CD4-positive, alpha-beta T cell (primary cell): ENCODE data around the gene ARHGAP15. TPM values are rescaled to one million over a fixed set of nuclear protein-coding genes. Genes with fewer than 3 reads are reported as not detected.

Source experiments
- ATAC-seq: fragments of 200-7000 bp; cut with Tn5 transposase; one replicate; pipeline ENCODE4 v1.10.0; 2022; ENCODE audit warnings: mild to moderate bottlenecking; ENCODE audit not compliant: poor library complexity
- CTCF ChIA-PET: fragments of 350-600 bp; sonication (Branson Sonifier 250); formaldehyde crosslinking; loops from one replicate; lab custom pipeline; 2021; ENCODE audit warnings: antibody characterized with exemption, inconsistent platforms; lab: Charles Lee
- POLR2A ChIA-PET: fragments of 350-600 bp; sonication (Branson Sonifier 250); formaldehyde crosslinking; loops from one replicate; lab custom pipeline; 2021; ENCODE audit warnings: antibody characterized with exemption, inconsistent platforms; lab: Charles Lee
- DNase-seq, 14 experiments: peaks; one replicate each; pipeline ENCODE4 v3.0.0-alpha.2; 2013 to 2020; ENCODE audit warnings: mixed read lengths in 2 of 14
- H3K27ac ChIP-seq, 2 donors: one replicate each; pipeline versions ENCODE4 v1.5.1 to v1.7.0; 2013; ENCODE audit warnings: low read length in 2 of 2, low read depth in 1 of 2, mild to moderate bottlenecking in 1 of 2
- H3K27me3 ChIP-seq, 2 experiments: 1 replicate in 1 of 2; 2 replicates in 1 of 2; pipeline versions ENCODE4 v1.6.1 to v1.7.0; 2013; ENCODE audit warnings: low read length in 2 of 2, control low read depth in 1 of 2, mild to moderate bottlenecking in 1 of 2, moderate library complexity in 1 of 2; ENCODE audit not compliant: insufficient read depth in 2 of 2, control insufficient read depth in 1 of 2
- H3K36me3 ChIP-seq: one replicate; pipeline ENCODE4 v1.6.1; 2013; ENCODE audit warnings: low read length, control low read depth; ENCODE audit not compliant: insufficient read depth
- H3K4me1 ChIP-seq: one replicate; pipeline ENCODE4 v1.6.1; 2013; ENCODE audit warnings: low read length, control low read depth; ENCODE audit not compliant: insufficient read depth
- H3K4me3 ChIP-seq: one replicate; pipeline ENCODE4 v1.5.1; 2013; ENCODE audit warnings: mild to moderate bottlenecking, low read length, moderate library complexity
- H3K9me3 ChIP-seq, 2 experiments: 1 replicate in 1 of 2; 2 replicates in 1 of 2; pipeline versions ENCODE4 v1.6.1 to v1.7.0; 2013; ENCODE audit warnings: low read length in 2 of 2, mild to moderate bottlenecking in 2 of 2, control low read depth in 1 of 2, moderate library complexity in 1 of 2; ENCODE audit not compliant: control insufficient read depth in 1 of 2, insufficient read depth in 1 of 2
- H3K27ac Mint-ChIP-seq: one replicate; pipeline ENCODE4 v1.8.0; 2020; ENCODE audit warnings: mixed read lengths
- H3K27me3 Mint-ChIP-seq: one replicate; pipeline ENCODE4 v1.8.0; 2021; ENCODE audit warnings: mixed read lengths
- H3K36me3 Mint-ChIP-seq: one replicate; pipeline ENCODE4 v1.8.0; 2021; ENCODE audit warnings: low read depth, mixed read lengths
- H3K4me1 Mint-ChIP-seq: one replicate; pipeline ENCODE4 v1.8.0; 2021; ENCODE audit warnings: low read depth, mixed read lengths
- H3K4me3 Mint-ChIP-seq: one replicate; pipeline ENCODE4 v1.8.0; 2020; ENCODE audit warnings: mild to moderate bottlenecking, mixed read lengths
- H3K9me3 Mint-ChIP-seq: one replicate; pipeline ENCODE4 v1.8.0; 2020; ENCODE audit warnings: mixed read lengths
- intact Hi-C, 2 experiments: fragments of 100-400 bp; cut with DNase I in 1 of 2; cut with micrococcal nuclease in 1 of 2; formaldehyde crosslinking; loops; one replicate each; pipeline versions ENCODE4 v1.15.1 to v1.9.0; 2023 to 2025; cut with DNase I, micrococcal nuclease
- total RNA-seq, 174 experiments: library from RNA in 2 of 174; stranded (reverse) in 2 of 174; gene quantifications; one replicate each; pipeline ENCODE4 v1.2.3 and lab custom pipeline; 2021 to 2026
- TF ChIP-seq, protein P1 (sequence below): fragments of 200-600 bp; IDR thresholded peaks from one replicate; pipeline ENCODE4 v1.8.0; 2022; ENCODE audit warnings: antibody characterized with exemption, mild to moderate bottlenecking

Gene ARHGAP15
- total RNA-seq, 2 experiments from 2014 or later: 158 to 165 TPM

DNA sequence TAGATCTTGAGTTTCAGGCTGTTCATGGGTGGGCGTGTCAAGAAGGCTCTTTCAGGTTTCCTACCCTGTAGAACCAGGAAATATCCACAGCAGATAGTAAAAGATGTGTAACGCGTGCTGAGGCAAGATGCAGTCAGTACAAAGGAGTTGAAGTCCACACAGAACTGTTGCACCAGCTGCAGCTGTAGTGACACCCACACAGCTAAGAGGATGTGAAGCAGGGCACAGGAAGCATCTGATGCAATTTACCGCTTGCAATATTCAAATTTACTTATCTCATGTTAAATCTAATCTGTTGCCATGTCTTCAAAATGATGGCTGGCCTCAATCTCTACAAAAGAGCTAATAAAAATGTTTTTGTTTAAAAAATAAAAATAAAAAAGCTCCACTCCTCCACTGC lies 132.8 kb downstream of the ARHGAP15 start:
- peak overlapping the region; percentile 54 for H3K4me3 Mint-ChIP-seq
- ChIA-PET CTCF (interaction anchor here (0.9 to 3.0 kb wide), 12 partner anchors 10 to 228 kb away, joined by 3 to 19 read pairs (median 5); no protein-coding TSS in a partner anchor), POLR2A (interaction anchor here (0.7 to 2.1 kb wide), 12 partner anchors 10 to 137 kb away, joined by 3 to 13 read pairs (median 4); no protein-coding TSS in a partner anchor)
- H3K36me3 Mint-ChIP-seq: peaks cover 37% of the 10 kb centered on the region
- H3K4me3 ChIP-seq: peak overlapping the region; percentile 11
- no peaks in the 10 kb centered on the region for H3K27me3 Mint-ChIP-seq
- H3K4me1 Mint-ChIP-seq: peaks cover 65% of the 10 kb centered on the region
- H3K27me3 ChIP-seq: no peaks in the 10 kb centered on the region
- peaks cover 10% of the 10 kb centered on the region for H3K36me3 ChIP-seq
- DNase-seq (peak in 13 of 14 experiments; percentile 14 to 82 (median 32)), ATAC-seq (peak; percentile 79)
- no peaks in the 10 kb centered on the region for H3K9me3 ChIP-seq
- TF ChIP-seq, protein P1, sequence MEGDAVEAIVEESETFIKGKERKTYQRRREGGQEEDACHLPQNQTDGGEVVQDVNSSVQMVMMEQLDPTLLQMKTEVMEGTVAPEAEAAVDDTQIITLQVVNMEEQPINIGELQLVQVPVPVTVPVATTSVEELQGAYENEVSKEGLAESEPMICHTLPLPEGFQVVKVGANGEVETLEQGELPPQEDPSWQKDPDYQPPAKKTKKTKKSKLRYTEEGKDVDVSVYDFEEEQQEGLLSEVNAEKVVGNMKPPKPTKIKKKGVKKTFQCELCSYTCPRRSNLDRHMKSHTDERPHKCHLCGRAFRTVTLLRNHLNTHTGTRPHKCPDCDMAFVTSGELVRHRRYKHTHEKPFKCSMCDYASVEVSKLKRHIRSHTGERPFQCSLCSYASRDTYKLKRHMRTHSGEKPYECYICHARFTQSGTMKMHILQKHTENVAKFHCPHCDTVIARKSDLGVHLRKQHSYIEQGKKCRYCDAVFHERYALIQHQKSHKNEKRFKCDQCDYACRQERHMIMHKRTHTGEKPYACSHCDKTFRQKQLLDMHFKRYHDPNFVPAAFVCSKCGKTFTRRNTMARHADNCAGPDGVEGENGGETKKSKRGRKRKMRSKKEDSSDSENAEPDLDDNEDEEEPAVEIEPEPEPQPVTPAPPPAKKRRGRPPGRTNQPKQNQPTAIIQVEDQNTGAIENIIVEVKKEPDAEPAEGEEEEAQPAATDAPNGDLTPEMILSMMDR: no peak
- peaks cover 40% of the 10 kb centered on the region for H3K4me1 ChIP-seq
- peak overlapping the region; percentile 91 for H3K27ac Mint-ChIP-seq
- H3K9me3 Mint-ChIP-seq: peaks cover 2% of the 10 kb centered on the region
- intact Hi-C loops: loop anchor here in 1 of 2 experiments (2.0 kb wide), 1 partner anchor 227 kb away; no protein-coding TSS in a partner anchor
- peak overlapping the region; percentile 42 to 59 for H3K27ac ChIP-seq

- H3K4me1 ChIP-seq: peaks cover 38% of the 10 kb centered on the region
- H3K27me3 Mint-ChIP-seq: no peaks in the 10 kb centered on the region
- peaks cover 65% of the 10 kb centered on the region for H3K4me1 Mint-ChIP-seq
- H3K27ac Mint-ChIP-seq: peak overlapping the region; percentile 91
- intact Hi-C loops: loop anchor here in 1 of 2 experiments (2.0 kb wide), 1 partner anchor 228 kb away; no protein-coding TSS in a partner anchor
- ATAC-seq: peak; percentile 21
- TF ChIP-seq, protein P1: no peak
- DNase-seq: peak in 3 of 14 experiments; percentile 34 to 45 (median 37)
- H3K36me3 Mint-ChIP-seq: peaks cover 41% of the 10 kb centered on the region
- CTCF ChIA-PET: interaction anchor here (0.9 to 3.0 kb wide), 11 partner anchors 10 to 228 kb away, joined by 3 to 19 read pairs (median 4); no protein-coding TSS in a partner anchor
- no peak overlapping the region for H3K4me3 ChIP-seq
- H3K27me3 ChIP-seq: no peaks in the 10 kb centered on the region
- POLR2A ChIA-PET: interaction anchor here (0.7 to 2.1 kb wide), 12 partner anchors 11 to 137 kb away, joined by 3 to 13 read pairs (median 4); no protein-coding TSS in a partner anchor
- H3K36me3 ChIP-seq: peaks cover 14% of the 10 kb centered on the region
- peak overlapping the region; percentile 3 for H3K4me3 Mint-ChIP-seq
- H3K27ac ChIP-seq: peak overlapping the region; percentile 42 to 59
- peaks cover 2% of the 10 kb centered on the region for H3K9me3 Mint-ChIP-seq
- no peaks in the 10 kb centered on the region for H3K9me3 ChIP-seq
Measured at GRCh38 chr2:143262389-143262788, 133.2 kb downstream of the ARHGAP15 start.

- intact Hi-C loops: loop anchor here in 1 of 2 experiments (2.0 kb wide), 1 partner anchor 228 kb away; no protein-coding TSS in a partner anchor
- DNase-seq (peak in 2 of 14 experiments; percentile 41 to 44), ATAC-seq (no peak)
- Histone ChIP-seq H3K27me3 (no peaks in the 10 kb centered on the region), H3K27ac (peak overlapping the region; percentile 11 to 59), H3K4me1 (peaks cover 33% of the 10 kb centered on the region), H3K9me3 (no peaks in the 10 kb centered on the region), H3K36me3 (peaks cover 14% of the 10 kb centered on the region), H3K4me3 (no peak overlapping the region)
- CTCF ChIA-PET: interaction anchor here (0.9 to 3.0 kb wide), 7 partner anchors 15 to 229 kb away, joined by 3 to 19 read pairs (median 4); no protein-coding TSS in a partner anchor
- H3K9me3 Mint-ChIP-seq: peaks cover 2% of the 10 kb centered on the region
- peak overlapping the region; percentile 91 for H3K27ac Mint-ChIP-seq
- H3K4me1 Mint-ChIP-seq: peaks cover 57% of the 10 kb centered on the region
- H3K4me3 Mint-ChIP-seq: peak overlapping the region; percentile 3
- peaks cover 47% of the 10 kb centered on the region for H3K36me3 Mint-ChIP-seq
- POLR2A ChIA-PET: interaction anchor here (0.9 to 2.1 kb wide), 3 partner anchors 13 to 102 kb away, joined by 4 to 7 read pairs (median 6); no protein-coding TSS in a partner anchor
- TF ChIP-seq, protein P1: no peak
- H3K27me3 Mint-ChIP-seq: no peaks in the 10 kb centered on the region
Measured at GRCh38 chr2:143263066-143263625, 133.9 kb downstream of the ARHGAP15 start.
